Stimulated activated CD8-positive, alpha-beta memory T cell treated with anti-CD3 and anti-CD28 coated beads, Interleukin-2, amount 100 ng/mL, for 48 hours (primary cell): Measurements from ENCODE around the gene MAB21L4.
"Not testable (repeated sequence)": the region's sequence is repeated elsewhere in the genome, so short reads cannot be mapped to it uniquely, and the experiment has no call there.

Source experiments
- DNase-seq, 2 donors: peaks; one replicate each; pipeline ENCODE4 v3.0.0-alpha.2; 2020; ENCODE audit warnings: low read depth in 2 of 2

MAB21L4 gene

GRCh38 chr2:240858871-240859270 is 37.1 kb downstream of the MAB21L4 start:
- no peak for DNase-seq

DNA sequence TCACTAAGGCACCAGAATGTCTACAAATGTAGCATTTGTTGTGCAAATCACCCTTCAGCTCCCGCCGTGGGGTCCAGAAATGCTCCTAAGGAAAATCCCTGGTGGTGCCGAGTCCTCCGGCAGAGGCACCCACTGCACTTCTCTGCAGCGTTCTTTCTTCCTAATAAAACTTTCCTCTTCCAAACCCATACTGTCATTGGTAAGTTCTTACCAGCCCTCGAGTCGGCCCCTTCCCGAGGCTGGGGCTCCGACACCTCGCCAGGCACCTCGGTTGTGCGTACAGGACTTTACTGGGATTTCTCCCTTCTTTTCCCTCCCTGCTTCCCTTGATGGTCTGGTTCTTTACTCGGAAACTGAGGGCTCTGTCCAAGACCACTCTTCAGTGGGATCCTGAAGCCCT is 37.6 kb downstream of the MAB21L4 start:
- DNase-seq: no peak

DNA sequence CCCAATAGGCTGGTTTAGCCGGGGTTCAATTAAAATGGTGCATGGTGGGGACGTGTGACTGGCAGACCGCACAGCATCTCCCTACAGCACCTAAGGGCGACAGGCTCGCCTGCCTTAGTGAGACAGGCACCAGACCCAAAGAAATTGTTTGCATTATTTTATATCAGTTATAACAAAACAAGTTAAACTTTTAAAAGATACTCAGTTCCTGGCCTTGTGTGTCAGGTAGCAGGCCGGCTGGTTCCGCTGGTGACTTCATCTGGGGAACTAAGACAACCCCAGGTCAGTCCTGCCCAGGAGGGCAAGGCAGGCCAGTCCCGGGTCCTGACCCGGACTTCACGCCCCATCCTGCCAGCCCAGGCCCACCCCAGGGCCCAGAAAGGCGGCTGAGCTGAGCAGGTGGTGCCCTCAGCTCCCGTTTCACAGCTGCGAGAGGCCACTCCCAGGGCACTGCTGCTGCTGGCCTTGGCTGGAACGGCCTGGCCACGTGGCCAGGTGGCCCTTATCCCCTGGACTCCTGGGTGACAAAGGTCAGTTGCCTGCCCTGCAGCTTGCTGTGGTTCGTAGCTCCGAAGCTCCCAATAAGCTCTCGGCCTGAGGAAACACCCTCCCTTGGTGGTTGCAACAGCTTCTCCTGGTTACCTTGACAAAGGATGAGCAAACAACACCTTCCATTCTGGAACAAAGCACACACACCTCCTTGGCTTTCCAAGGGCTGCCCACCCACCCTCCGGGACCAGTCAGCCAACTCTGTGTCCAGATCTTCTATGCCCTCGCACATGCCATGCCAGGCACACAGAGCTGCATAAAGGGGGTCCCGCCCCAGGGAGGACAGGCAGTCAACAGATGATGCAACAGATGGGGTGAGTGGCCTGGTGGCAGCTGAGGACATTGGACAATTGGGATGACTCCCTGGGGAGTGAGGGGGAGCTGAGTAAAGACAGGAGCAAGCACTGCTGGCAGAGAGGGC is 38.6 kb downstream of the MAB21L4 start:
- DNase-seq: no peak

DNA sequence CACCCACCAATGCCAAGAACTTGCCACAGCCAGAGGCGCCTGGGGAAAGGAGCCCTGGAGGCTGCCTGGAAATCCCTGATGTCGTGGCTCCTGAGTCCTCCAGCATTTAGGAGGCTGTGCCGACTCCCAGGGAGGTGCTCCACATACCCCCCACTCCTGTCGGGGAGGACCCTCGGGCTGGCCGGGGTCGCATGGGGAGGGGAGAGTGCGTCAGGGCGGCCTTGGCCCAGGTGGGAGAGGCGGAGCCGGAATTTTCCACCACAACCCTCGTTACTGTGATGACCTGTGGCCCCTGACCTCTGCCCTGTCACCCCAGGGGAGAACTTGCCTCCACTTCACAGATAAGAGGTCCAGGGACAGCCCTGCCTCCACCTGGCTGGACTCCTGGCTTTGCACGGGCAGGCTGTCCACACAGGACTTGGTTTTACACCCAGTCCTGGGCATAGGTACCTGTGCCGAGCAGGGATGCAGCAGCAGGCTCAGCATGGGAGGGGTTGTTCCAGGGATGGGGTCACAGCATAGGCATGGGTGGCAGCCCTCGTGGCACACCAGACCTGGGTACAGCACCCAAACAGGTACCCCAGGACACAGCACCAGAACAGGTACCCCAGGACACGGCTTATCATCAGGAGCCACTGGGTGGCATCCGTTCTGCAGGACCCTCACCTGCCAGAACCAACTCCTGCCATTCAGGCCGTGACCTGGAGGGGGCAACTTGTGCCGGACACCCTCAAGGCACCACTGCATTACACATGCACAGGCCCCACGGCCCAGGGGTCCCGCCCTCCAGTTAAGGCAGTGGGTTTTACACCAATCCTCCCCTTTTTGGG is 39.6 kb downstream of the MAB21L4 start:
- DNase-seq: no peak

GRCh38 chr2:240855670-240856069 is 40.3 kb downstream of the MAB21L4 start:
- DNase-seq: no peak

DNA sequence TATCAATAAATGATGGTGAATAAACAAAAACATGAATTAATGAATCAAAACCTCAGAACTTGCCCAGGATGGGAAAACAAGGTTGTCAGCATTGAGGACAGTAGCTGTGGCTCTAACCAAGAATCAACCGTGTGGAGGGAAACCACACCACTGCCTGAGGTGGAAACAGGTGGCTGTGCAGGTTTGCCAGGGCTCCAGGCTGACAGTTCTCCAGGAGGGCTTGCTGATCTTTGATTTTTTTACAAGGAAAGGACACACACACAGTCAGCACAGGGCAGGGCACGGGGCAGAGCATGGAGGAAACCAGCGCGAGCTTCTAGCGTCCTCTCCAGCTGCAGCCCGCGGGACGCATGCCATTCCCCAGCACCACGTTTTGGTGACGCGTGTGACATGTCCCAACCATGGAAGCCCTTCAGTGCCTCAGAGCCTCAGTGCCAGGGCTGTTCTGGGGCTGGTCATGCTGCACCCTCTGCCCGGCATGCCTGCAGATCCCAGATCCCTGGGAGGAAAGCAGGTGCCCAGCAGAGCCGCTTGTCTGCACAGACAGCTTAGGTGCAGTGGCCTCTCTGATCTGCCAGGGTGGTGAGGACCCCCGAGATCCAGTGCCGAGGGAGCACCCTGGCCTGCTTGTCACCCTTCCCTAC is 43.2 kb downstream of the MAB21L4 start:
- no peak for DNase-seq

DNA sequence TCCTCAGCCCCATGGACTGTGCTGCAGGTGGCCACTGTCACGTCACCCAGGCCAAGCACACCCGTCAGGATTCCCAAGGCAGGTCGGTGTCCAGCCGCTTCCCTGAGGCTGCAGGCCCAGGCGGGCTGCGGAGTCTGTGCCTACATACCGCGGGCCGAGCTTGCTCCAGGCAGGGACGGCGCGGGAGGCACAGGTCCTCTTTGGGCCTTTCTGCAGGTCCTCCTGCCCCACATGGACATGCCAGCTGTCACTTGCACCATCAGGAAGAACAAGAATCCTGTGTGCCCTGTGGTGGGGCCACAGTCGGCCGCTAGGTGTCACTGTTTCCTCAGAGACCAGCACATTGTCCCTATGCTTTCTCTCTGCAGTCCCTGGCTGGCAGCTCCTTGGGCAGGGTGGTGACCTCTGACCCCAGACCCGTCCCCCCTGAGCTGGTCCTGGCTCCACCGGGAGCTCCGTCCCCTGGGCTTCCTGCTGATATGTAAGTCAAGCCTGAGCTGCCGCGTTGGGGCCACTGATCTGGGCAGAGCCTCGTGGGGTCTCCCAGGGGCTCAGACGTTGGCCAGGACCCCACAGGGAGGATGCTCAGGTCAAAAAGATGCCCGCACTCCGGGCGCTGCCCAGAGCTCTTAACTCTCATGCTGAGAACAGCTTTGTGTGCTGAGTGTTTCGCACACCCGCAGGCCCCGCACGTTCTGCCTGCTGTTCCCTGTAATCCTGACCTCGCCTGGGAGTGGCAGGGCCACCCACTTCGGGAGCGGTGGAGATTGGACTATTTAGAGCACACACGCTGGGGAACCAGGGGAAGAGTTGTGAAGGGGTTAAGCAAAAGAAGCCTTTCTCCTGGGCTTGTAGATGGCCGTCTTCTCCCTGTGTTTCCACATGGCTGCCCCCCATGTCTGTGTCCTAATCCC is 44.6 kb downstream of the MAB21L4 start:
- peak; percentile 74 to 77 for DNase-seq

GRCh38 chr2:240850756-240851077 is 45.2 kb downstream of the MAB21L4 start:
- no peak for DNase-seq

- no peak for DNase-seq
Measured at GRCh38 chr2:240850026-240850425, 45.9 kb downstream of the MAB21L4 start.

DNA sequence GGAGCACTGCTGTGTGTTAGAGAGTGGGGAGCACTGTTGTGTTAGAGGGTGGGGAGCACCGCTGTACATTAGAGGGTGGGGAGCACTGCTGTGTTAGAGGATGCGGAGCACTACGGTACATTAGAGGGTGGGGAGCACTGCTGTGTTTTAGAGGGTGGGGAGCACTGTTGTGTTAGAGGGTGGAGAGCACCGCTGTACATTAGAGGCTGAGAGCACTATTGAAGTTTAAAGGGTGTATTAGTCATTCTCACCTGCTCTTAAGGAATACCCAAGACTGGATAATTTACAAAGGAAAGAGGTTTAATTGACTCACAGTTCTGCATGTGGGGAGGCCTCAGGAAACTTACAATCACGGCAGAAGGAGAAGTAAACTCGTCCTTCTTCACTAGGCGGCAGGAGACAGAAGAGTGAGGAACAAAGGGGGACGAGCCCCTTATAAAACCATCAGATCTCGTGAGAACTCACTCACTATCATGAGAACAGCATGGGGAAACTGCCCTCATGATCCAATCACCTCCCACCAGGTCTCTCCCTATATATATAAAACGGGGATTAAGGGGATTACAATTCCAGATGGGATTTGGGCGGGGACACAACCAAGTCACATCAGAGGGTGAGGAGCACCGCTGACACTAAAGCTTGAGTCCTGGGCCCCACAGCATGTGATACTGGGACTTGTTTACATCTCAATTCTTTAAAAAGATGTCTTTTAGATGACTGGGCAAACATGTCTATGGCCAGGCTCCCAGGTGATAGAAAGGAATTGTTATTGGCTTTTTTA is 46.9 kb downstream of the MAB21L4 start:
- DNase-seq: no peak

GRCh38 chr2:240847817-240848216 is 48.1 kb downstream of the MAB21L4 start:
- DNase-seq: no peak

DNA sequence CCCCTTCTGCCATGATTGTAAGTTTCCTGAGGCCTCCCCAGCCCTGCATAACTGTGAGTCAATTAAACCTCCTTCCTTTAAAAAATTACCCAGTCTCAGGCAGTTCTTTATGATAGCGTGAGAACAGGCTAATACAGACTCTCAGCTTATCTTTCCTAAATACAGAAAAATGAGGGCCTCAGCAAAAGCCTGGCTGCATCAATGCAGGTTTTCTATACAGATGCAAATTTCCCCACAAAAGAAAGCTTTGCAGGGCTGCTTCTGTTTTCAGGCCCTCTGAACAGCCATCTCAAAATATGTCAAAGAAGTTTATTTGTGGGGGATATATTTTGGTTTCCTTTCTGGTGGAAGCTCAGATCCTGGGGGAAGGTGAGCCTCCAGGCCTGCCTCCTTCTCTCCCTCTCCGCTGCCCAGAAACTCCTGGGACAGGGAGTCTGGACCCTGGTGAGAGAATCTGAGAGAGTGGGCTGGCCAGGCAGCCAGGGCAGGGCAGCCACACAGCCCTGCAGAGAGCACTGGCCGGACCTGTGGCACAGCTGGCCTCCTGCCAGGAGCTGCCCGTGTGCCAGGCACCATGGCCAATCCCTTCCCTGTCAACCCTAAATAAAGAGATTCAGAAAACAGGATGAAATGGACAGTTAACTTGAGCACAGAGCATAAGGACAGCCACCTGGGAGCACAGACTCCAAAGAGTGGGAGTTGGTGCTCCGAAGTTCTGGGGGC is 48.9 kb downstream of the MAB21L4 start:
- DNase-seq: no peak

DNA sequence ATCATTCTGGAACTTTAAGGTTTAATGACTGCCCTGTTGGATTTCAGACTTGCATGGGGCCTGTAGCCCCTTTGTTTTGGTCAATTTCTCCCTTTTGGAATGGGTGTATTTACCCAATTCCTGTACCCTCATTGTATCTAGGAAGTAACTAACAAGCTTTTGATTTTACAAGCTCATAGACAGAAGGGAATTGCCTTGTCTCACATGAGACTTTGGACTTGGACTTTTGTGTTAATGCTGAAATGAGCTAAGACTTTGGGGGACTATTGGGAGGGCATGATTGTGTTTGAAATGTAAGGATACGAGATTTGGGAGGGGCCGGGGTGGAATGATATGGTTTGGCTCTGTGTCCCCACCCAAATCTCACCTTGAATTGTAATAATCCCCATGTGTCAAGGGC is 49.6 kb downstream of the MAB21L4 start:
- not testable (repeated sequence) for DNase-seq

DNA sequence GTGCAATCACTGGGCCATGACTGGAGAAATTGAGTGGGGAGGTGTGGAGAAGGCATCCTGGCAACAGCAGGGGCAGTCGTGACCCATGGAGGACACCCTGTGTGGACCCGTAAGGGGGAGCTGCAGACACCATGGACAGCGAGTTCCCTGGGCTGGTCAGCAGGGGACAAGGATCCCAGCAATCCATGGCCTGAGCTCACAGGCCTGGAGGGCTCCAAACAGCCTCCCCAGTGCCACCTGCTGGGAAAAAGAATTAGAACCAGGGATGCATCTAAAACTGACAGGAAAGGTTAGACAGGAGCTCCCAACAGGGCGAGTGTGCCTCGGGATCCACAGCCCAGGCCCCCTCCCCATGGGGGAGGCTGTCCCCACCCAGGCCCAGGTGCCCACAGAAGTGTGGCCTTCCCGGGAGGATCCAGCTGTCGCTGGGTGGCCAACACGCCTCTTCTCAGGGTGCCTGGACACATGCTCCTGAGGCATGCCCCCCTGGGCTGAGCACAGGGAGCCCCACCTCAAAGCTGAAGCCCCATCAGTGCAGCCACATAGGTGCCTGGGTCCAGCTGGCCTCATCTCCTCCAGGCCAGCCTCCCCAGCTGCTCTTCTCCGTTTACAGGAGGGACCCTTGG is 55.4 kb downstream of the MAB21L4 start:
- DNase-seq: no peak

DNA sequence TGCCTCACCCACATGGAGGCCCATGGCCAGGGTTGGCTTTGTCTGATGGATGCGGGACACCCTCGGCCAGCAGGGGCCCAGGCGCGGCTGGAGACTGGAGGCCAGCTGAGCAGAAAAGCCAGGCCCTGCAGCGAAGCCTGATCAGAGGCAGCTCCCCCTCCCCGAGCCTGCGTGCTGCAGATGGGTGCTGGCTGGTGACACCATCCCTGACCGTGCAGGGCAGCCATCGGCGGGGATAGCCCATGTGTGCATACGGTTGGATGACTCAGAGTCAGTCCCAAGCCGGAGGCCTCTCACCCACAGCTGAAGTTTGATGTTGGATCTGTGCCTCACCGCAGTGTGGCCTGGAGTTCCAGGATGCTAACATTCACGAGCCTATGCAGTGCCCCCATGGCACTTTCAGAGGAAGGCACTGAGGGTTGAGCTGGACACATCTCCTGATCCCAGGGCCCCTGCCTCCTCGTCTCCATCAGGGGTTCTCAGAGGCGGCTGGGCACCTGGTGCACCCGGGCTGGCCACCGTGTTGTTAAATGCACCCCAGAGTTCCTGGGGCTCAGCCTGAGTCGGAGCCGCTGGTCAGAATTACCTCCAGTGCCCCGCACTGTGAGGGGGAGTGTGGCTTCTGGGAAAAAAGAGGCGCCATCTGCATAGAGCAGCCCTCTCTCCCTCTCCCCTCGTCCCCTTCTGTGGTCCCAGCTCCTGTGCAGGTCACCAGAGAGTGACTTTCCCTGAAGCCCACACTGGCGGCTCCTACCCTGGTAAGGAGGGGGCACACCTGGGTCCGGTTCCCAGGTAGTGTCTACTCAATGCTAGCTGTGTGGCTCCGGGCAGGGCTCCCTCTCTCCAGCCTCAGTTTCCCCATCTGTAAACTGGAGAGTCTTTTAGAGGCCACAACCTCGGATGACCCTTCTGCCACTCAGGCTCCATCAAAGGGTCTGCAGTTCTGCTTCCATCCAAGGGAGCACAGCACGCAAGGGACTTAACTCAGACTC is 56.5 kb downstream of the MAB21L4 start:
- no peak for DNase-seq

- DNase-seq: no peak
Measured at GRCh38 chr2:240837621-240838020, 58.3 kb downstream of the MAB21L4 start.

DNA sequence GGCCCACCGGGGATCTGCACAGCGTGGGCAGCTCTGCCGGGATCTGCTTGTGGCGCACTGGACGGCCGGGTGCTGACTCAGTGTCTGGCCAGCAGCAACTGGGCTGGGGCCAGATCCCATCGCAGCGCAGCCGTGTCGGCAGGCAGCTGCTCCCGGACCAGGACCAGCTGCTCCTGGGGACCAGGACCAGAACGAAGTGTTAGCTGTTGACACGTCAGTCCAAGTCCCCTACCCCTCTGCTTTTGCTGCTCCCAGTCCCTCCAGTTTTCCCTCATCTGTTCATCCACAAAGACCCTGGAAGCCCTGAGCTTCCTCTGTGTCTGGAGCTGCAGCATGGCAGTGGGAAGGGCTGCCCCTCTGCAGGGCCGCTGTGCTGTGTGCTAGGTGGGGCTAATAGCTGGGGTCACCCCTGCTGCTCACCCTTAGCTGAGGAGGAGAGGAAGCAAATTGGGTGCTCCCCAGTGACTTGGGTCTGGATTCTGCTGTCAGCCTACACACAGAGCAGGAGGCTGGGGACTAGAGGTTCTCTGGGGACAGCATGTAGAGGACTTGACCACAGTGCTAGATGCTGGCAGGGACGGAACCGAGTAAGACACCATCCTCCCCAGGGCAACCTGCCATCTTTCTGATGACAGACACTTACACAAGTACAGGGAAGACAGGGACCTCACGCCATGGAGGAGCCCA is 59.0 kb downstream of the MAB21L4 start:
- DNase-seq: no peak
